Fibroblast of skin of left biceps (primary cell): Measurements from ENCODE around the gene MGRN1.
A peak's percentile ranks its signal among the peaks of the same experiment; 100 is the strongest.

Experiments used
- DNase-seq, 2 experiments: peaks; one replicate each; pipeline ENCODE4 v3.0.0-alpha.2; 2013; ENCODE audit warnings: low read depth in 2 of 2

Gene MGRN1

GRCh38 chr16:4624827-4625559, 367 bp downstream of the MGRN1 start:
- DNase-seq: no peak

- DNase-seq: no peak
Observed at GRCh38 chr16:4625560-4626159, 1.0 kb downstream of the MGRN1 start.

GRCh38 chr16:4626396-4626795, 1.8 kb downstream of the MGRN1 start:
- no peak for DNase-seq

GRCh38 chr16:4628283-4628682, 3.7 kb downstream of the MGRN1 start:
- no peak for DNase-seq

- no peak for DNase-seq
Observed at GRCh38 chr16:4631444-4631843, 6.8 kb downstream of the MGRN1 start.

- no peak for DNase-seq
Observed at GRCh38 chr16:4633910-4634635, 9.4 kb downstream of the MGRN1 start.

- no peak for DNase-seq
Observed at GRCh38 chr16:4634768-4635167, 10.1 kb downstream of the MGRN1 start.

- no peak for DNase-seq
Observed at GRCh38 chr16:4636196-4636595, 11.6 kb downstream of the MGRN1 start.

- DNase-seq: no peak
Observed at GRCh38 chr16:4637501-4638166, 13.0 kb downstream of the MGRN1 start.

- DNase-seq: no peak
Observed at GRCh38 chr16:4639899-4640509, 15.4 kb downstream of the MGRN1 start.

- no peak for DNase-seq
Observed at GRCh38 chr16:4640572-4641305, 16.1 kb downstream of the MGRN1 start.

- no peak for DNase-seq
Observed at GRCh38 chr16:4641306-4641687, 16.7 kb downstream of the MGRN1 start.

- DNase-seq: no peak
Observed at GRCh38 chr16:4641895-4642294, 17.3 kb downstream of the MGRN1 start.

- DNase-seq: no peak
Observed at GRCh38 chr16:4646773-4647643, 22.4 kb downstream of the MGRN1 start.

GRCh38 chr16:4647644-4647980, 23.0 kb downstream of the MGRN1 start:
- no peak for DNase-seq

- no peak for DNase-seq
Observed at GRCh38 chr16:4648917-4649316, 24.3 kb downstream of the MGRN1 start.

- no peak for DNase-seq
Observed at GRCh38 chr16:4649744-4650442, 25.3 kb downstream of the MGRN1 start.

GRCh38 chr16:4650443-4651074, 25.9 kb downstream of the MGRN1 start:
- DNase-seq: peak in 1 of 2 experiments; percentile 8

GRCh38 chr16:4651827-4652226, 27.2 kb downstream of the MGRN1 start:
- no peak for DNase-seq
